Mesenteric fat pad (tissue), 1 donor: Measurements from ENCODE around the gene C1orf50. TPM values are rescaled to one million over a fixed set of nuclear protein-coding genes. Genes with fewer than 3 reads are reported as not detected.
A peak's percentile ranks its signal among the peaks of the same experiment; 100 is the strongest.

Experiments
- DNase-seq: peaks from one replicate; pipeline ENCODE4 v3.0.0-alpha.2; 2020; ENCODE audit warnings: low spot score
- total RNA-seq: library from RNA; stranded (reverse); fragmentation: NEBNext Ultra II Directional; extraction: Animal tissue kit (Norgen Biotek cat#: 25700); gene quantifications from one replicate; pipeline ENCODE4 v1.2.1, GENCODE V29; 2021
- donor health status: DM: yes; HTN: yes; CAD: no.

The C1orf50 gene
- total RNA-seq, 1 donor from 2014 or later = 4.3 TPM

DNA sequence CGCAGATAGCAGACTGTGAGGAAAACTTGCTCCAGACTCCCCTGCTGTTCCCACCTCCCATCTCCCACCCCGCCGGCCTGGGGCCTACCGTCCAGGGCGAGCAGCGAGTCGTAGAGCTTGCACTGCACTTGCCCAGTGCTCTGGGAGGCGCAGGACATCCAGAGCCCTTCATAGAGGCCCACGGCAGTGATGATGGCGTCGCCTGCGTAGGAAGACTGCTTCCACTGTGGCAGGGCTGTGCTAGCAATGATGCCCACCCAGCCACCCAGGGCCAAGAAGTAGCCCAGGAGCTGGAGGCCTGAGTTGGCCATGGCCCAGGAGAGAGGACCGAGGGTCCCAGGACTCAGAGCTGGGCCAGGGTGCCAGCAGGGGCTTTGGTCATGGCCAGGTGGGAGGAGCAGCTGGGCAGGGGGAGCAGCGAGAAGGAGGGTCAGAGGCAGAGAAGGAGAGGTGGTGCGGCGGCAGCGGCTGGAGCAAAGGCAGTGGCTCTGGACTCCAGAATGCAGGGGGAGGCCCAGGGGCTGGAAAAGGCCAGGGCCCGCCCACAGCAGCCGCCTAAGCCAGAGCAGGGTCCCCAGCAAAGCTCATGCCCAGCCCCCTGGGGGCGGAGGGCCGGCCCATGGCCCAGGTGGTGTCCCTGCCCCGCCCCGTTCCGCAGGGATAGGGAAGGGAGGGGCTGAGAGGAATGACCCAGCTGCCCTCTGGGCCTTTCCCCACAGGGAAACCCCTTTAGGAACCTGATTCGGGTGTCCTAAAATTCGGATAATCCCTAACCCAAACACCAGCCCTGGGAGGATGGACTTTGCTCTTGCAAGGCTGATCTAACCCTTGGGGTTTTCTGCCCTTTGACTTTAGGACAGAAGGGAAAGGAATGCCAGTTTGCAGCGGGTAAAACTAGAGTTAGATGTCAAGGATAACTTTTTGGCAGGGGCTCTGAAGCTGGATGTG is 27.0 kb upstream of the C1orf50 start, which contains the start of gene CLDN19:
CLDN19 (minus strand) TSS at position 484 of the 948 bp plus-strand sequence; CDS start at position 311, 173 bp downstream.
- DNase-seq = peak; percentile 73

DNA sequence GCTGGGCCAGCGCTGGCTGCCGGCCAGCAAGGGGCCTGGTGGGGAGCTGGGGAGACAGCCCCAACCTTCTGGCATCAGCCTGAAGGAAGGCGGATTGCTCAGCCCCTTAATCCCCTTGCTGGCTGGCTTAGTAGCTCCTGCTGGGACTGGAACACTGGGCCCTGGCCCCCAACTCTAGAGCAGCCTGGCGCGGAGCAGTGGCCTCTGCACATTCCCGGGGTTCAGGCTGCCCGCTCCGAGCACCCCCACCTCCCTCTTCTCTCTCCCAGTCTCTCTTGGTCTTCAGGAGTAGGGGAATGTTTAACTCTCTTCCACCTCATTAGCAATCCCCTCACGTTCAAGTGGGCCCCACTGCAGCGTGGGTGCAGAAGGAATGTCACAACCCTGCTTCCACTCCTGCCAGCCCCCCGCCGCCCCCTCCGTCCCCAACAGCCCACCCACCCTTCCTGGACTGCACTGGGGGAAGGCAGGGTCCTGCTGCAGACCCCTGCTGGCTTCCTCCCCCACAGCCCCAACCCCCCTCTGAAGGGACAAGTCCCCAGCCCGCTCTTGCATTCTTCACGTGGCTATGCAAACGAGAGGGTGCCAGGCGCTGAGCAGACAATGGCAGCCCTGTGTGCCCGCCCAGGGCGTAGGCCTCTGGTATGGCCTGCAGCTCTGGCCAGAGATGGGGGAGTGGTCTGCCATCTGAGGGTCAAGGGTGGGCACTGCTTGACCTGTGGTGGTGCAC is 26.0 kb upstream of the C1orf50 start:
- peak; percentile 82 for DNase-seq

DNA sequence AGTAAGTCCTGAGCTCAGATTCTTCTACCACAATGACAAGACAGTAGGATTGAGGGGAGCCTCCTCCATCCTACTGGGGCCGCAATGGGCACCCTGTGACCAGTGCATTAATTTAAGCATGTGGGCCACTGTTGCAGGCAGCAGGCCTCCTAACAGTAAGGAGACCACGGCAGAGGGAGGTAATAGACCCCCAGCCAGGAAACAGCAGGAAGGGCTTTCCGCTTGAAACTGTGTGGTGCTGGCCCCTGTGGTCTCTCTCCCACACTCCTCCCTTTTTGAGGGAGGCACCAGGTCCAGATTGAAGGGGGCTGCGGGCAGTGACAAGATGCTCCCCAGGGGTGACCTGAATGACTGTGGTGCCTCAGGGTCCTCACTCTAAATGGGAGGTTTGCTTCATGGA is 25.3 kb upstream of the C1orf50 start:
- no peak for DNase-seq

DNA sequence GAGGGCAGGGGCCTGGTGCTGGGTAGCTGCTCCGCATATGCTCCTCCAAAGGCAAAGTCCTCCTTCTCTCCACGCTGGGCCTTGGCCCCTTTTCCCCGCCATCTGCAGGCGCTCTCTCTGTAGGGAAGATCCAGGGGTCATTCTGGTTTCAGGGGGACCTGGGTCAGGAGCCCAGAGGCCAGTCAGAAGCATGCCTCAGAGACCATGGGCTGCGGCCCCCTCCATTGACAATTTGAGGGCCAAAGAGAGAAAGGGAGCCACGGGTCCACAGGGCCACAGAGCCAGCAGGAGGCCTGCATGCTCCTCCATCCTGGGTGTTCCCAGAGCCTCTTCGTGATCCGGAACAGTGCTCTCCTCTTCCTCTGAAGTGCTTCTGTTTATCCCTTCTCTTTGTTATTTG is 24.9 kb upstream of the C1orf50 start:
- DNase-seq = peak; percentile 85

DNA sequence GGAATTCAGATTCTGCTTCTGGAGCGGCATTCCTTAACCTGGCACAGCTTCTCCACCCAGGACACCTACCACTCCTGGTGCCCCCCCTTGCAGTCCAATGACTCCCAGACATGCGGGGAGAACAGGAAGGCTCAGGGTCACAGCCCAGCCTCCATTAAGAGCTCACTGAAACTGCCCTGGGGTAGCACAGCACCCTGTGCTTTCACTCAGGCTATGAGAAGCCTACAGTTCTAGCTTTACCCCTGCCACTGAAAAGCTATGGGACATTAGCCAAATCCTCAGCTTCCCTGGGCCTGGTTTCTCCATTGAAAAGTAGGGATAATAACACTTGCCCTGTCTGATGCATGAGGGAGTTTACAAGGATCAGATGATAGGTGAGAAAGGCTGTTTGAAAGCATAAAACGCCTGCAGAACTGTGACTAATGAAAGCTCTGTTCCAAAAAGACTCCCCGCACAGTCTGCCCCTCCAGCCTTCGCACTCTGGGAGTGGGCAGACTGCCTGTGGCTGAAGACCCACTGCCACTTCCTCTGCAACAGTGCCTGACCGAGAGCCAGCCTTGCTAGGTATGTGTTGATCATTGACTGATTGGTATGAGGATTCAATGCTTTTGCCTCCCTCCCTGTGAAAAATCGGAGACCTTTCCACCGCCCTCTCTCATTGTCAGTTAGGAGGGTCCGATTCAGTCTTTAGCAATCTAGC is 24.3 kb upstream of the C1orf50 start:
- DNase-seq = peak; percentile 65

DNA sequence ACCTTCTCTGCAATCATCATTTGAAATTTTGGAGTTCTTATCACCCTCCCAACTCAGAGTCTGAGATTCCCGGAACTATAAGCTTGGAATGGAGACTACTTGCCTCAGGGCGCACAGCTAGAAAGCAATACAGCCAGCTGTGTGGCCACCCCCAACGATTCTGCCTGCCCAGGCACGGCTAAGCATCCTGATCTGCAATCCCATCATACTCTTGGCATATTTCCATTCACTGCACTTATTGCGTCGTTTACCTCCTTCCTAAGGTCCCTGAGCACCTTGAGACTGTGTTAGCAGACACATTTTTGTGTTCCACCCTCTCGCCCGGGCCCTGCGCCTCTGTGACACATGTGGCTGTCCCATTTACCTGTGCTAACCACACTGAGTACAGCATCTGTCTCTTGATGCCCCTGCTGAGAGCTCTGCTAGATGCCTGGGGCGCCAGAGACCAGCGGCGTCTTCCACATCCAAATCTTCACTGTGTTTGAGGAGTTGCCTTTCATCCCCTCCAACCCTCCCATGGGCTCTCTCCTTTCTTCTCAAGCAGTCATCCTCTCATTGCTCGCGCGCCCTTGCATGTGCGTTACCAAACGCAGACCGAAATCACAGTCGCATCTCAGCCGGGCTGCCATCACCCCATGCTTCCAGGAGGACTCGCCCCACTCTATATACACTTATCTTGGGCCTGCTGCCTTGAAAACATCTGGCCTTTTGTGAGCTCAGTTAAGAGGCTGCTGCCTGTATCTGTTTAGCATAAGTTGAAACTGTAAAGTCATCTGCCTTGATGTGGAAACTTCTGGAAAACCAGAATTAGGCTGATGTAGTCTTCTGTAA is 23.5 kb upstream of the C1orf50 start:
- DNase-seq = peak; percentile 77

DNA sequence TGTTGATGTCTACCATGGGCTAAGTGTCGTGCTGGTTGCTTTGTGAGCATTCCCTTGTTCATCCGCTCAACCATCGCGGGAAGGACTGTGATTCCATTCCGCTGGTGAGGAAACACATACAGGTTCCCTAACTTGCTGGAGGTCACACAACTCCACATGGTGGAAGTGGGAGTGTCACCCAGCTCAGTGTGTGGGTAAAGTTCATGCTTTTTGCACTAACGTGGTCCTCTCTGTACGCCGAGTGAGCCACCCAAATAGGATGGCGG is 23.0 kb upstream of the C1orf50 start:
- no peak for DNase-seq

DNA sequence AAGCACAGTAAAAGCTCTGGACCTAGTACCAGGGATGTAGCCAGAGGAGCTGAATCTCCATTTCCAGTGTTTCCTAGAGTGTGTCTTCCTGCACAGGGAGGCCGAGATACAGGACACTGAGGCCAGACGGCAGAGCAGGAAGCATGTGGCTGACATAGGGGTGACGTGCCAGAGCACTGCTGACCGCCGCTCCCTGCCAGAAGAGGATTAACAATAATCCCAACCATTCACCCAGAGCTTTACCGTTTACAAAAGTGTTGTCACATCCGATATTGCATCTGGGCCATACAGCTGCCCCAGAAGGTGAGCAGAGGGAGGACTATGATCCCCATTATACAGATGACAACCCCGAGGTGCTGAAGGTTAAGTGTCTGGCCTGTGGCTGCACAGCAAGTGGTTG is 21.2 kb upstream of the C1orf50 start:
- DNase-seq = peak; percentile 43

DNA sequence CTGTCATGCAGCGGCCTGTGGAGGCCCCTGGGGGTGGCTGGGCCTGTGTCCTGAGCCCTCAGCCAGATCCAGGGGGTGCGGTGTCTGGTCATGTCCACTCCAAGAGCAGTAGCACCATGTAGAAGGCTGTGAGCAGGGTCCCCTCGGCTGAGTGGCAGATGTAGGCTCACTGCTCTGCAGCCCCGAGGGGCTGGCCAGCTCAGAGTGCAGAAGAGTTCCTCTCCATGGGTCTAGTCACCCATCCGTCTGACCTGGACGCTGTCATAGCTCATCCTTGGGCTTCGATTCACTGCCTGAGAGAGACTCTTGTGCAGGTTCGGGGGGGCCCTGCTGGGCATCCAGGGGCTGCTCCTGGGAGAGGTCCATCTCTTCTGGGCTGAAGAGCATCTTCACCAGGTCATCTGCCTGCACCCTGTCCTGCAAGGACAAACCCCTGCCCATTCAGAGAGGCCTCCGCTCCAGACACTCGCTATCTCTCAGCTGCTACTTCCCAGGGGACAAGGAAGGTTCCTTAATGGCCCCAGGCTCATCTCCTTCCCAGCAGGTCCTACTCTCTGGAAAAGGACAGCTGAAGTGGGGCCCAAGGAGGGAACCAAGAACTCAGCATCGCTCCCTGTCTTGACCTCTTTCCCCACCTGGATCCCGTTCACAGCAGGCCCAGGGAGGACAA is 20.5 kb upstream of the C1orf50 start:
- DNase-seq = peak; percentile 81

DNA sequence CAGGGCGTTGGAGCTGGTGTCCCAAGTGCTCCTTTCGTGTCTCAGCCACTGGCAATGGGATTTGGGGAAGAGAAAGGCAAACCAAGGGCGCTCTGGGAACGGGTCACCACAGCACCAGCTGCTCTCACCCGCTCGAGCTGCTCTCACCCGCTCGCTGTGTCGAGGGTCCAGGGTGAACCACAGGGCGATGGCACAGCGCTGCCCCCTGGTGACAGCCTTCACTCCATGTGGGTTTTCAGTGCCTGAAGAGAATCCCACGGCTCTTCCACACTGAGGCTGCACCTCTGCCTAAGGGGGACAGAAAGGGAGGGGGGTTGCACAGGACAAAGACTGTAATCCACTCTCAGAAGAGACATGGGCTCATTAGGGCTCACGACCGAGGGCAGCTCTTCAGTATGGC is 19.9 kb upstream of the C1orf50 start:
- DNase-seq = peak; percentile 83

DNA sequence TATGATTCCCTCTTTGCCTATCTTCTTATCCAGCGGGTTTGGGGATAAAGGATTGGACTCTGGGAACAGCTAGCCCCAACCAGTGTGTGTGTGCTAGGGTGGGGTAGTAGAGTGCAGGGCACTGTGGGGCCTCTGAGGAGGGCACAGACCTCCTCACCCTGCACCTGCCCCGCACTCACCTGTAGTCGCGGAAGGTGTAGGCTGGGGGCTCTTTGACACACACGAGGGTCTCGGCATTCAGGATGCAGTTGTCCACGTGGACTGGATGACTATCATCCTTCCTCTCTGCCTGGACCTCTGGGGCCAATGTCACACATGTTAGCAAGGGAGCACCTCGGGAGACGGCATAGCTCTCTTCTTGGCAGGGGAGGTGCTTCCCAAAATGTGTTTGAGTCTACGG is 19.0 kb upstream of the C1orf50 start:
- DNase-seq = peak; percentile 47

DNA sequence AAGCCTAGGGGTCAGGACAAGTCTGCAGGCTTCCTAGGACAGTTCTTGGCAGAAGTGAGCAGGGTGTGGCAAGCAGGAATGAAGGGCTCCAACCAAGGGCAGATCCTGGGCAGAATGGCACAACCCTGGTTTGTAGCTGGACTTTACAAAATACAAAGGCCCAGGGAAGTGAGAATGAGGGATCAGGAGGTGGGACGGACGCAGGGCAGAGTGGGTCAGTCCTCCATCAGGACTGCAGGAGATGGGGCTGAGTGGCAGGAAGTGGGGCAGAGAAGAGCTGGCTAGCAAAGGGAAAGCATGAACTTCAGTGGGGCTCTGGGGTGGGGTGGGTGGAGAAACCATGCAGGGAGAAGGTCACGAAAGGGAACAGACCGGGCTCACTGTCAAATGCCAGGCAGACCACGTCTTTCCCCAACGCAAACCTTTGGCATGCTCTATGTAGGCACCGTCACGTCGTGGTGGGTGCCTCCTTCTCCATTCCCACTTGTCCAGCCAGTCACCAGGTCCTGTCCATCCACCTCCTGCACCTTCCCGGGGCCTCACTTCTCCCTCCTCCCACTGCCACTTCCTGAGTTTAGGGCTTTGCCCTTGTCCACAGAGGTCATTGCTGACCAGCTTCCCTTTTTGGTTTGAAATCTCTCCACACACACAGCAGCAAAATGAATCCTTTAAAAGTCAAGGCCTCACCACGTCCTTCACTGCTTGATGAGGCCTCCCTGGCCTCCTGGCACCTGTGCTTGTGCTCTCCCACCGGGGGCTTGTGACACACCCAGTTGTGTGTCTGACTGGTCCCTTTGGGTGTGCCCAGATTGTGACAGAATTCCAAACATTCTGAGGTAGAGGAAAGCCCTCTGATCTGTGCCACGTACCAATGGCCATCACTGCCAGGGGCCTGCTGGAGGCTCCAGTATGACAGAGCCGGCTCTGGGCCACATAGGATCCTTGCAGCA is 18.3 kb upstream of the C1orf50 start:
- DNase-seq = peak; percentile 72

DNA sequence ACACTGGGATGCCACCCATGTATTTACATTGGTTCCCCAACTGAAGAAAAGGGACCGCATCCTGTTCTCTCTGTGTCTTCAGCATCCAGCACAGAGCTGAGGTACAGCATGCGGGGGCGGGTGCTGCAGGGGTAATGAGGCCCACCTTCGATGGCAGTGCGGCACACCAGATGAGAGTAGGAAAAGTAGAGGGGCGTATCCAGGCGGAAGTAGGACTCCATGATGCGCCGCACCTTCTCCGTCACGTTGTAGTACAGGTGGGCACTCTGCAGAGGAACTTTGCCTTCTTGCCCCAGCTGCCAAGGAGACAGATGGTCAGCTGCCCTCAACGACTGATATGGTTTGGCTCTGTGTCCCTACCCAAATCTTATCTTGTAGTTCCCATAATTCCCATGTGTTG is 17.0 kb upstream of the C1orf50 start:
- peak; percentile 80 for DNase-seq

DNA sequence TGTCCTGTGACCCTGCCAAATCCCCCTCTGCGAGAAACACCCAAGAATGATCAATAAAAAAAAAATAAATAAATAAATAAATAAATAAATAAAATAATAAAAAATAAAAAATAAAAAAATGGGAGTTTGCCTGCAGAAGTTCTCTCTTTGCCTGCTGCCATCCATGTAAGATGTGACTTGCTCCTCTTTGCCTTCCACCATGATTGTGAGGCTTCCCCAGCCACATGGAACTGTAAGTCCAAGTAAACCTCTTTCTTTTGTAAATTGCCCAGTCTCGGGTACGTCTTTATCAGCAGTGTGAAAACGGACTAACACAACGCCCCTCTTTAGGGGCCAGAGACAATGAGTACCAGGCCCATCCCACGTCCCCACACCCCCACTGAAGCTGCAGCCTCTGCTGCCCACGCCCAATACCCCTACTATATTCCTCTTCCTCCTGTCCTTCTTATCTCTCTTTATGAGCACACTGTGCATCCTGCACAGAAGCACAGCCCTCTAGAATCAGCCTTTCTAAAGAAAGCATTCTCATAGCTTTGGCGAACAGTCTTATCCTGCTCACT is 15.5 kb upstream of the C1orf50 start:
- peak; percentile 53 for DNase-seq

DNA sequence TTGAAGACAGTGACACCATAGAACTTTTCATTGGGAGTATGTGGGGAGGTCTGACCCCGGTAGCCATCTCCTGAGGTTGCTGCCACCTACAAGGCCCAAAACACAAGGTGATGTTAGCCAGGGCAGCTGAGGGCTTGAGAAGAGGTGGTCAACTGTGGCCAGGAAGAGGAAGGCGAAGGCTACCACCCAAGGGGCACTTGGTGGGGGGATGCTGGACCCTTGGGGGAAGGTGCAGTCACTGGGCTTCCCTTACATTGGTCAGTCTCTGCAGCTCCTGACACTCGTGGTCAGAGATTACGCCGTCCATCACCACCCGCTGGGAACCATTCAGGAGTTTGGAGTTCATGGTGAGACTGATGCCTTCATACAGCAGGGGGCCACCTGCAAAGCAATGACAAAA is 14.8 kb upstream of the C1orf50 start:
- DNase-seq = peak; percentile 59

DNA sequence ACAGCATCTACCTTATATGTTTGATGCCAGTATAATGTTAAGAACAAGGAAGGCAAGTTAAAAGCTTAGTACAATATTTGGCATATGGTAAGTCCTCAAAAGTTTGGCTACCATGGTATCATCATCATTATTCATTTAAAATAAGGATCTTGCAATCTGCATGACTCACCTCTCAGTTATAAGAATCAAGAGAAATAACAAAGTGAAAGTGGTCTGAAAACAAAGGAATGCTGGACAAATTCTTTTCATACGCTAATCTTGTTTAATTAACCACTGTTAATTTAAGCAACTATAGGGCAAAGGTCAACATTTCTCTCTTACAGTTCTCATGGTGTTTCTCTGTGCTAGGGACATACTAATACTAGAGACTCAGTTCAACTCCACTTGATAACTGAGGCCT is 14.0 kb upstream of the C1orf50 start:
- DNase-seq = no peak

DNA sequence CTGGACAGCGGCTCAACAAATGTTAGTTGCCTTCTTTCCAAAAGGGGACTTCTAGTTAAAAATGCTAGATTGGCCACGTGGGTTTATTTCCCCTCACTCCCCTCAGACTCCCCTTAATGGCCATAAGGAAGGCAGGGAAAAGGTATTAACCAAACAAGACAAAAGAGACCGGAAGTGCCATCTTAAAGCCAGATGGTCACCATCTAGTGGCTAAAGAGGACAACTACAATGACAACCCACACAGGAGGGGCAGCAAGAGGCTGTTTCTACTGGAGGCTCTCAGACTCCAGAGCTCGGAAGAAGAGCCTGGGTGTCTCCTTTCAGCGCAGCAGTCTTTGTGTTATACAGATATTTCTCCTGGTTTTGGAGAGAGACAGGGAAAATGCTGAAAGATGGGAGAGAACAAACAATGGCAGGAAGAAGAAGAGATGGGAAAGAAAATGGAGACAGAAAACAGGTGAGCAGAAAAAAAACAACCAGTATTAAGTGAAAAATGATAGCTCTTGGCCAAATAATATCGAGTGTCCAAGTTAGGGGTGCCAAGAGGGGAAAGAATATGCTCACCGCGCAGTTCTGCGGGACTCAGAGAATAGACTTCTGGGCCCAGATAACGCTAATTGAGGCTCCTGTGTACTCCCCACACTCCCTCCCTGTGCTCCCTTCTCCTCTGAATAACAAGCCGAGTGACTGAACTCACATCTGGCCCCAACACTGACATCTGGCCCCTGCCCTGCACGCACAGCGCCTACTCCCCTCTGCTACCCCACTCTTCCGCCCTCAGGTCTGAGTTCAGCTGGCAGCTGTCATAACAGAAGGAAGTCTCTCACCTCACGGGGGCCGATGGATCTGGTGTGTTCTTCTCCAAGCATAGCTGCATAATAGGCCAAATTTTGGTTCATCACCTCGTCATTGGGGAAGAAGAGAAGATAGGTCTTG is 9.8 kb upstream of the C1orf50 start:
- DNase-seq = no peak

DNA sequence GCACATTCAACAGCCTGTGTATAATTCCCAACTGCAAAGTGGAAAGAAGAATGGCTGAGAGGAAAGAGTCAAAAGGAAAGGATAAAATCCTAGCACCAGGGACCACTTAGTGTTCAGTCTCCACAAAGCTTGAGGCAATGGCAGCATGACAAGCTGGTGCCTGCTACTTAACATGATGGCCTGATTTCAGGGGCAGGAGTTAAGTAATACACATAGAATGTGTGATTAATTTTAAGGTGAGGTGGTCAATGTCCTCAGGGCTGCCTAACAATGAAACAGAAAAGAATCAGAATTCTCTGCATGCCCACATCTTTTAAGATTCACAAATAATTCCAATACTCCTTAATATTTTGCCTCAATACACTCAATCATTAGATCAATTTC is 9.2 kb upstream of the C1orf50 start:
- DNase-seq = no peak
